ENCODE measurements around the gene PTPRA. TPM values are rescaled to one million over a fixed set of nuclear protein-coding genes. Genes with fewer than 3 reads are reported as not detected.

The PTPRA gene
- total RNA-seq, 2 experiments from 2014 or later = 33.3 to 47.2 TPM

DNA sequence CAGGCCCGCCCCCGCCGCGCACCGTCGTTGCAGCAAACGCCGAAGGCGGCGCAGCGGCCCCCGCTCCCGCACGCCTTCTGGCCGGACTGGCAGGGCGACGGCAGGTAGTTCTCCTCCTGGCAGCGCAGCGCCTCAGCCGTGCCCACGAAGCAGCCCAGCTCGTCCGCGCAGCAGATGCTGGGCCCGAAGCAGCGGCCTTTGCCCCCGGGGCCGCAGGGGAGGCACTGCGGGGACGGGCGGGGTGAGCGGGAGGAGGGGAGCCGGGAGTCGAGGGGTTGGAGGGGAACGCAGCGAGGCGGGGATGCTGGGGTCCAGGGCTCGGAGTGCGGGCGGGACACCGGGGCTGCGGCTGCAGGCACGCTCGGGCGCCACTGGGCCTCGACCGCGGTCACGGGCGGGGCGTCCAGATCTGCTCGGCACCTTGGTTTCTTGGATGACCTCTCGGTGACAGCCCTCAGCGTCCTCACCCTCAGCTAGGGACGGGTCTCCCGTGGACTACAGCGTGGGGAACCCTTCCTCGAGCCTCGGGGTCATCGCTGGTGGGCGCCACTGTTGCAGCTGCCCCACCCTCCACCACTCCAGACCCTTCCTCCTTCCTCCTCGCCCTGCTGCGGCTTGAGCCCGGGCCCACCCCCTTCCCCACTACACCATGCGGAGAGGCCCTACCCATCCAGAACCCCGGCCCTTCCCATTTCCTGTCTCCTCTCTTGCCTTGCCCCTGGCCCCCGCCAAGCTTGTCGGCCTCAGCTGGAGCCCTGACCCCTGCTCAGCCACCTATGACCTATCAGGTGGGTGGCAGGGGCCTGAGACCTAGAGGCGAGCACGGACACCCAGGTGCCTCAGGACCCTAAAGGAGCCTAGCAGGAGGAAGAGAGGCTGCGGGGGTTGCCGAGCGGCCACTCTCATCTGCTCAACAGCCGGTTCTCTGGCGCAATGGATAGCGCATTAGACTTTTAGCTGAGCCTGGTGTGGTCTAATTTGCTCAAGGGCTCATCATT lies 210.0 kb downstream of the PTPRA start:
- Histone ChIP-seq H3K9me3 (ENCODE audit: low read length) (no peaks in the 10 kb centered on the region), H3K4me3 (ENCODE audit: low read depth, low read length, poor library complexity, severe bottlenecking) (no peak overlapping the region), H4K20me1 (ENCODE audit: insufficient read depth, low read length) (no peaks in the 10 kb centered on the region), H3K27ac (ENCODE audit: low read depth, low read length, poor library complexity, severe bottlenecking) (no peak overlapping the region), H3K9me2 (ENCODE audit: insufficient read depth, low read length) (no peaks in the 10 kb centered on the region), H3K4me1 (ENCODE audit: insufficient read depth, low read length, poor library complexity, severe bottlenecking) (no peaks in the 10 kb centered on the region), H3K79me2 (ENCODE audit: insufficient read depth, low read depth, low read length) (no peaks in the 10 kb centered on the region), H3K36me3 (ENCODE audit: insufficient read depth, low read length) (no peaks in the 10 kb centered on the region), H2AFZ (ENCODE audit: low read length) (no peak overlapping the region), H3K4me2 (ENCODE audit: low read length) (no peak overlapping the region)
- BruUV-seq (replicated peaks) = no TSS peak
- no peak for DNase-seq (ENCODE audit: low spot score)
- TF ChIP-seq, protein P1, sequence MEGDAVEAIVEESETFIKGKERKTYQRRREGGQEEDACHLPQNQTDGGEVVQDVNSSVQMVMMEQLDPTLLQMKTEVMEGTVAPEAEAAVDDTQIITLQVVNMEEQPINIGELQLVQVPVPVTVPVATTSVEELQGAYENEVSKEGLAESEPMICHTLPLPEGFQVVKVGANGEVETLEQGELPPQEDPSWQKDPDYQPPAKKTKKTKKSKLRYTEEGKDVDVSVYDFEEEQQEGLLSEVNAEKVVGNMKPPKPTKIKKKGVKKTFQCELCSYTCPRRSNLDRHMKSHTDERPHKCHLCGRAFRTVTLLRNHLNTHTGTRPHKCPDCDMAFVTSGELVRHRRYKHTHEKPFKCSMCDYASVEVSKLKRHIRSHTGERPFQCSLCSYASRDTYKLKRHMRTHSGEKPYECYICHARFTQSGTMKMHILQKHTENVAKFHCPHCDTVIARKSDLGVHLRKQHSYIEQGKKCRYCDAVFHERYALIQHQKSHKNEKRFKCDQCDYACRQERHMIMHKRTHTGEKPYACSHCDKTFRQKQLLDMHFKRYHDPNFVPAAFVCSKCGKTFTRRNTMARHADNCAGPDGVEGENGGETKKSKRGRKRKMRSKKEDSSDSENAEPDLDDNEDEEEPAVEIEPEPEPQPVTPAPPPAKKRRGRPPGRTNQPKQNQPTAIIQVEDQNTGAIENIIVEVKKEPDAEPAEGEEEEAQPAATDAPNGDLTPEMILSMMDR (conservative IDR thresholded peaks at IDR 0.05; ENCODE audit: low read length) = no peak
- no peak for TF ChIP-seq EZH2phosphoT487 (IDR thresholded peaks at IDR 0.05; ENCODE audit: borderline replicate concordance, low read depth, low read length)
- POLR2A ChIA-PET = no interaction called here
- CTCF ChIA-PET (ENCODE audit: unreplicated experiment) = no interaction called here
- intact Hi-C loops (cut with micrococcal nuclease; ENCODE audit: unreplicated experiment) = no loop called here

DNA sequence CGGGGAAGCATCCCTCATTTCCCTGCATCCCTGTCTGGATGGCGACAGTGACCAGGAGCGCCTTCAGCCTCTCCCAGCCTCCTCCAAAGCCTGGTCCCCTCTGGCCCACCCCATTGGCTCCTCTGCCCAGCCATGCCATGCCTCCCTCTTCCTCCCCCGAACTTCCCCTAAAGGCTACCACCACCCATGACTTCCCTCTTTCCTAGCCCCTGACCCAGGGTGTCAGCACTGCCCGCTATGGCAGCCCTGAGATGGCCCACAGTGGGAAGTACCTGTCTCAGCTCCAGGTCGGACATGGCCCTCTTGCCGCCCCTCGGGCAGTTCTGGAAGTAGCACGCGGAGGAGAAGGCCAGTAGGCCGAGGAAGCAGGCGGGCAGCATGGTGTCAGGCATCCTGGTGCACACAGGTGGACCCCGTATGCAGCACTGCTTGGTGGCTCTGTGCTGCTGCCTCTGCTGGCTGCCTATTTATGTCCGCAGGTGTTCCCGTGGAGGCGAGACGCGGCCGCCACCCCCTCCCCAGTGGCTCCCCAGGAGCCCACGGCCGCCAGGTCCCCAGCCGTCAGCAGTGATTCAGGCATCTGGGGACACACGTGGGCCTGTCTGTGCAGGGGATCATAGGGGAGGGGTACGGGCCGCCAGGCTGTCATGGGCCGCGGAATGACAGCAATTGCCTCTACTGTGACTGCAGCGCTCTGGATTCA lies 211.2 kb downstream of the PTPRA start, which contains the start of gene AVP:
Gene AVP (minus strand): TSS at position 442 of the 703 bp plus-strand sequence. CDS start 50 bp downstream, at position 392.
- no peak within 1 kb of the TSS for H3K27ac ChIP-seq (ENCODE audit: low read depth, low read length, poor library complexity, severe bottlenecking)
- no peak within 1 kb of the TSS for H2AFZ ChIP-seq (ENCODE audit: low read length)
- intact Hi-C loops (cut with micrococcal nuclease; ENCODE audit: unreplicated experiment) = no loop called here
- no peaks in the 10 kb centered on the region for H3K79me2 ChIP-seq (ENCODE audit: insufficient read depth, low read depth, low read length)
- no peaks in the 10 kb centered on the region for H3K9me2 ChIP-seq (ENCODE audit: insufficient read depth, low read length)
- ChIA-PET CTCF (ENCODE audit: unreplicated experiment) (no interaction called here), POLR2A (no interaction called here)
- TF ChIP-seq, protein P1 (conservative IDR thresholded peaks at IDR 0.05; ENCODE audit: low read length) = no peak
- no peak for TF ChIP-seq EZH2phosphoT487 (IDR thresholded peaks at IDR 0.05; ENCODE audit: borderline replicate concordance, low read depth, low read length)
- H3K4me2 ChIP-seq (ENCODE audit: low read length) = no peak within 1 kb of the TSS
- no peaks in the 10 kb centered on the region for H3K4me1 ChIP-seq (ENCODE audit: insufficient read depth, low read length, poor library complexity, severe bottlenecking)
- no peaks in the 10 kb centered on the region for H3K9me3 ChIP-seq (ENCODE audit: low read length)
- no peak within 1 kb of the TSS for H3K4me3 ChIP-seq (ENCODE audit: low read depth, low read length, poor library complexity, severe bottlenecking)
- no TSS peak for BruUV-seq (replicated peaks)
- DNase-seq (ENCODE audit: low spot score) = no peak
- no peaks in the 10 kb centered on the region for H3K36me3 ChIP-seq (ENCODE audit: insufficient read depth, low read length)
- H4K20me1 ChIP-seq (ENCODE audit: insufficient read depth, low read length) = no peaks in the 10 kb centered on the region
